H1 (cell line): ENCODE measurements around the gene MARK3. TPM values are rescaled to one million over a fixed set of nuclear protein-coding genes. Genes with fewer than 3 reads are reported as not detected.

ENCODE experiments used
- CTCF ChIA-PET: fragments of 300-600 bp; sonication (Branson Sonifier 250); formaldehyde crosslinking; loops from one replicate; lab custom pipeline; 2021; ENCODE audit not compliant: partially characterized antibody; lab: Charles Lee
- POLR2A ChIA-PET: fragments of 300-600 bp; sonication (Branson Sonifier 250); formaldehyde crosslinking; loops from one replicate; lab custom pipeline; 2021; ENCODE audit warnings: inconsistent platforms; ENCODE audit not compliant: partially characterized antibody; lab: Charles Lee
- DNase-seq, 2 experiments: peaks; one replicate each; pipeline versions ENCODE4 v3.0.0 to v3.0.0-alpha.2; 2010 to 2022; ENCODE audit warnings: low spot score in 2 of 2, low read depth in 1 of 2, mixed read lengths in 1 of 2
- FAIRE-seq: peaks from 2 replicates; lab custom pipeline; 2011; peaks lifted over from hg19 to GRCh38; lab: Jason Lieb, UNC
- H2AFZ ChIP-seq: 2 replicates; pipeline ENCODE4 v1.8.1; 2012; ENCODE audit warnings: low read length, inconsistent platforms
- H2AK5ac ChIP-seq: 2 replicates; pipeline ENCODE4 v1.6.1; 2013; ENCODE audit warnings: low read depth, low read length
- H2BK120ac ChIP-seq: replicated peaks from 2 replicates; pipeline ENCODE3; 2013; ENCODE audit warnings: low read depth, low read length, inconsistent platforms
- H2BK12ac ChIP-seq: 2 replicates; pipeline ENCODE4 v1.6.1; 2013; ENCODE audit warnings: low read depth, low read length
- H2BK15ac ChIP-seq: 2 replicates; pipeline ENCODE4 v1.6.1; 2013; ENCODE audit warnings: low read length
- H2BK20ac ChIP-seq: 2 replicates; pipeline ENCODE4 v1.6.1; 2013; ENCODE audit warnings: low read length
- H2BK5ac ChIP-seq: 2 replicates; pipeline ENCODE4 v1.6.1; 2013; ENCODE audit warnings: low read depth, low read length
- H3K14ac ChIP-seq: 2 replicates; pipeline ENCODE4 v1.6.1; 2013; ENCODE audit warnings: inconsistent platforms; ENCODE audit not compliant: insufficient read length
- H3K18ac ChIP-seq: 2 replicates; pipeline ENCODE4 v1.6.1; 2013; ENCODE audit warnings: low read length; ENCODE audit errors: extremely low read depth
- H3K23ac ChIP-seq: 2 replicates; pipeline ENCODE4 v1.6.1; 2013; ENCODE audit warnings: inconsistent platforms; ENCODE audit not compliant: insufficient read length
- H3K23me2 ChIP-seq: 2 replicates; pipeline ENCODE4 v1.6.1; 2013; ENCODE audit warnings: low read depth, low read length
- H3K27ac ChIP-seq: 2 replicates; pipeline ENCODE4 v1.6.1; 2011; ENCODE audit warnings: low read depth, low read length, inconsistent platforms
- H3K27me3 ChIP-seq, 4 experiments: replicated peaks in 1 of 4; 1 replicate in 1 of 4; 2 replicates in 3 of 4; pipeline versions ENCODE4 v1.6.1 to v1.8.1; 2011 to 2013; ENCODE audit warnings: low read length in 3 of 4, mild to moderate bottlenecking in 3 of 4, inconsistent platforms in 2 of 4, mixed read lengths in 2 of 4, moderate library complexity in 1 of 4; ENCODE audit not compliant: control insufficient read depth in 3 of 4, insufficient read depth in 3 of 4; ENCODE audit errors: extremely low read depth in 1 of 4
- H3K36me3 ChIP-seq, 4 experiments: 2 replicates each; pipeline versions ENCODE4 v1.6.1 to v1.8.1; 2011 to 2013; ENCODE audit warnings: mild to moderate bottlenecking in 4 of 4, low read length in 3 of 4, moderate library complexity in 2 of 4, control low read depth in 1 of 4, inconsistent platforms in 1 of 4; ENCODE audit not compliant: insufficient read depth in 4 of 4, control insufficient read depth in 2 of 4
- H3K4ac ChIP-seq: replicated peaks from 2 replicates; pipeline ENCODE3; 2013; ENCODE audit warnings: low read length, low read depth, mixed read lengths, inconsistent platforms; ENCODE audit not compliant: insufficient read length
- H3K4me1 ChIP-seq, 4 experiments: replicated peaks in 1 of 4; 1 replicate in 1 of 4; 2 replicates in 3 of 4; pipeline versions ENCODE4 v1.6.1 to v1.8.1; 2011 to 2013; ENCODE audit warnings: low read length in 3 of 4, inconsistent platforms in 2 of 4, mixed read lengths in 1 of 4; ENCODE audit not compliant: insufficient read depth in 4 of 4, control insufficient read depth in 3 of 4
- H3K4me2 ChIP-seq, 2 experiments: 2 replicates each; pipeline versions ENCODE4 v1.6.1 to v1.8.1; 2011 to 2013; ENCODE audit warnings: low read depth in 2 of 2, low read length in 2 of 2, control low read depth in 1 of 2, inconsistent platforms in 1 of 2, mild to moderate bottlenecking in 1 of 2; ENCODE audit not compliant: insufficient read depth in 1 of 2
- H3K4me3 ChIP-seq, 4 experiments: fragments of 200-600, 300-600 bp in 1 of 4; sonication (generic), shearing (Covaris generic), sonication (Bioruptor Twin) in 1 of 4; 2 replicates each; pipeline versions ENCODE4 v1.5.1 to v1.8.1; 2011 to 2016; ENCODE audit warnings: low read length in 4 of 4, low read depth in 3 of 4, control low read depth in 2 of 4, inconsistent platforms in 2 of 4, mild to moderate bottlenecking in 2 of 4, mixed read lengths in 1 of 4, moderate library complexity in 1 of 4; ENCODE audit not compliant: insufficient read depth in 2 of 4; ENCODE audit errors: extremely low read depth in 1 of 4
- H3K56ac ChIP-seq: replicated peaks from 2 replicates; pipeline ENCODE3; 2013; ENCODE audit warnings: low read depth, mild to moderate bottlenecking, mixed read lengths, low read length, inconsistent platforms; ENCODE audit not compliant: insufficient read length
- H3K79me1 ChIP-seq: 2 replicates; pipeline ENCODE4 v1.6.1; 2013; ENCODE audit warnings: low read depth, low read length, control low read depth
- H3K79me2 ChIP-seq, 2 experiments: 2 replicates each; pipeline versions ENCODE4 v1.6.1 to v1.8.1; 2012 to 2013; ENCODE audit warnings: low read length in 2 of 2, mild to moderate bottlenecking in 2 of 2, inconsistent platforms in 1 of 2; ENCODE audit not compliant: insufficient read depth in 2 of 2, control insufficient read depth in 1 of 2
- H3K9ac ChIP-seq, 4 experiments: replicated peaks in 1 of 4; 1 replicate in 1 of 4; 2 replicates in 3 of 4; pipeline versions ENCODE4 v1.6.1 to v1.8.1; 2011 to 2013; ENCODE audit warnings: low read depth in 3 of 4, low read length in 3 of 4, control low read depth in 2 of 4, mild to moderate bottlenecking in 2 of 4, moderate library complexity in 2 of 4, inconsistent platforms in 1 of 4; ENCODE audit errors: extremely low read depth in 1 of 4
- H3K9me3 ChIP-seq, 2 experiments: 2 replicates each; pipeline versions ENCODE4 v1.6.1 to v1.8.1; 2012 to 2013; ENCODE audit warnings: mild to moderate bottlenecking in 2 of 2, moderate library complexity in 2 of 2, control low read depth in 1 of 2, inconsistent platforms in 1 of 2, low read depth in 1 of 2, low read length in 1 of 2, mixed read lengths in 1 of 2; ENCODE audit not compliant: insufficient read depth in 2 of 2
- H4K20me1 ChIP-seq, 2 experiments: replicated peaks in 1 of 2; 2 replicates each; pipeline versions ENCODE3 to v1.8.1; 2011 to 2013; ENCODE audit warnings: inconsistent platforms in 2 of 2, low read length in 2 of 2, mild to moderate bottlenecking in 1 of 2; ENCODE audit not compliant: insufficient read depth in 2 of 2, control insufficient read depth in 1 of 2
- H4K5ac ChIP-seq: 2 replicates; pipeline ENCODE4 v1.6.1; 2013; ENCODE audit warnings: low read length, low read depth, mixed read lengths, inconsistent platforms; ENCODE audit not compliant: insufficient read length
- H4K8ac ChIP-seq: 2 replicates; pipeline ENCODE4 v1.8.0; 2013; ENCODE audit warnings: mild to moderate bottlenecking, moderate library complexity, low read length, inconsistent platforms; ENCODE audit not compliant: insufficient read depth; ENCODE audit errors: extremely low read depth
- H4K91ac ChIP-seq: replicated peaks from 2 replicates; pipeline ENCODE3; 2013; ENCODE audit warnings: low read length, mixed read lengths, inconsistent platforms; ENCODE audit not compliant: insufficient read length
- WGBS, 2 experiments: shearing (Covaris generic) in 1 of 2; methylation state at CpG; one replicate each; pipeline versions ENCODE4 v1.1.6 to v1.1.7; 2013 to 2015; ENCODE audit warnings: low lambda C conversion rate in 2 of 2, mixed read lengths in 2 of 2, inconsistent platforms in 1 of 2, low coverage in 1 of 2, missing lambda C conversion rate in 1 of 2; ENCODE audit not compliant: insufficient replicate concordance in 2 of 2, insufficient coverage in 1 of 2, insufficient read length in 1 of 2; ENCODE audit errors: extremely low coverage in 1 of 2, missing lambda C conversion rate in 1 of 2; 5-methylcytosine and 5-hydroxymethylcytosine counted together
- polyA plus RNA-seq, 7 experiments: library from polyadenylated mRNA; depleted of rRNA in 3 of 7; stranded (reverse) in 5 of 7; unstranded in 2 of 7; fragments of >200 nt in 5 of 7; fragments of 200-250 nt in 2 of 7; gene quantifications; 1 replicate in 5 of 7; 2 replicates in 1 of 7; 4 replicates in 1 of 7; pipeline versions ENCODE4 v1.2.1 to v1.2.3, GENCODE V29; 2011 to 2013; ENCODE audit warnings: missing spikeins in 2 of 7, mixed read lengths in 2 of 7
- total RNA-seq: library from RNA; stranded (reverse); fragmentation: NEBNext Ultra II Directional; extraction: Animal tissue kit (Norgen Biotek cat#: 25700); gene quantifications from 2 replicates; pipeline ENCODE4 v1.2.1, GENCODE V29; 2021

The MARK3 gene
- total and polyA plus RNA-seq, 2 of the 8 experiments (the other 6 are each of a cell fraction or from before 2014, with no cell fraction given) = 39.4 to 76.9 TPM

- 89% methylated on average over 6 of the region's 6 CpGs; no CpG with 5 or more reads in 1 of the 2 experiments for WGBS, 2 experiments
- no peak for FAIRE-seq
- POLR2A ChIA-PET = no interaction called here
These were observed 49.7 kb downstream of the MARK3 start for GRCh38 chr14:103434868-103435442.

More at GRCh38 chr14:103434868-103435442, 49.7 kb downstream of the MARK3 start:
- no peaks in the 10 kb centered on the region for H3K27me3 ChIP-seq
- no peak overlapping the region for H3K18ac ChIP-seq
- no peaks in the 10 kb centered on the region for H3K9me3 ChIP-seq
- peaks cover 0 to 3% of the 10 kb centered on the region in 2 experiments for H4K20me1 ChIP-seq
- H2BK12ac ChIP-seq = no peak overlapping the region
- H3K56ac ChIP-seq = no peak overlapping the region
- no peak overlapping the region for H2BK120ac ChIP-seq
- H4K8ac ChIP-seq = no peak overlapping the region
- CTCF ChIA-PET = interaction anchor here (0.8 to 1.4 kb wide), 7 partner anchors 9 to 44 kb away, joined by 3 to 5 read pairs (median 3); no protein-coding TSS in a partner anchor
- no peak overlapping the region for H3K9ac ChIP-seq
- H3K14ac ChIP-seq = no peak overlapping the region
- peaks cover 0 to 35% of the 10 kb centered on the region in 2 experiments; a peak in 3 of 4 replicates for H3K79me2 ChIP-seq
- H2BK15ac ChIP-seq = no peak overlapping the region
- H3K27ac ChIP-seq = no peak overlapping the region
- no peak overlapping the region for H4K91ac ChIP-seq
- peaks cover 4% of the 10 kb centered on the region; the same call in 1 of the 2 replicates for H3K79me1 ChIP-seq
- no peak overlapping the region for H3K4ac ChIP-seq
- peaks cover 0 to 9% (median 3%) of the 10 kb centered on the region in 4 experiments; a peak in 2 of 8 replicates for H3K36me3 ChIP-seq
- H2AFZ ChIP-seq = no peak overlapping the region
- no peaks in the 10 kb centered on the region for H3K4me1 ChIP-seq
- DNase-seq = no peak
- H2BK5ac ChIP-seq = peak overlapping the region; percentile 8; the same call in 1 of the 2 replicates
- H3K23ac ChIP-seq = no peak overlapping the region
- no peak overlapping the region for H3K4me2 ChIP-seq
- H3K23me2 ChIP-seq = no peaks in the 10 kb centered on the region
- H4K5ac ChIP-seq = no peak overlapping the region
- H2BK20ac ChIP-seq = no peak overlapping the region
- H2AK5ac ChIP-seq = no peak overlapping the region
- H3K4me3 ChIP-seq = no peak overlapping the region
